Measurements from ENCODE around the gene CHST15.
A peak's percentile ranks its signal among the peaks of the same experiment; 100 is the strongest.

The CHST15 gene

GRCh38 chr10:124120410-124121061 is 27.1 kb upstream of the CHST15 start:
- DNase-seq: no peak
- H3K27me3 ChIP-seq: no peaks in the 10 kb centered on the region
- TF ChIP-seq CTCF (IDR thresholded peaks at IDR 0.05; ENCODE audit: low read depth, low read length): no peak
- H3K4me1 ChIP-seq: peaks cover 8% of the 10 kb centered on the region
- no peak overlapping the region for H3K4me3 ChIP-seq (ENCODE audit: low read depth, low read length)
- H3K9me3 ChIP-seq: no peaks in the 10 kb centered on the region
- H3K36me3 ChIP-seq: no peaks in the 10 kb centered on the region

GRCh38 chr10:124119946-124120345 is 26.5 kb upstream of the CHST15 start:
- Histone ChIP-seq H3K36me3 (no peaks in the 10 kb centered on the region), H3K4me3 (ENCODE audit: low read depth, low read length) (no peak overlapping the region), H3K9me3 (no peaks in the 10 kb centered on the region), H3K4me1 (peaks cover 8% of the 10 kb centered on the region), H3K27me3 (no peaks in the 10 kb centered on the region)
- no peak for DNase-seq
- TF ChIP-seq CTCF (IDR thresholded peaks at IDR 0.05; ENCODE audit: low read depth, low read length): no peak

GRCh38 chr10:124119216-124119615 is 25.8 kb upstream of the CHST15 start:
- no peaks in the 10 kb centered on the region for H3K36me3 ChIP-seq
- no peaks in the 10 kb centered on the region for H3K9me3 ChIP-seq
- no peak for DNase-seq
- H3K27me3 ChIP-seq: no peaks in the 10 kb centered on the region
- no peak overlapping the region for H3K4me3 ChIP-seq (ENCODE audit: low read depth, low read length)
- H3K4me1 ChIP-seq: peaks cover 8% of the 10 kb centered on the region
- no peak for TF ChIP-seq CTCF (IDR thresholded peaks at IDR 0.05; ENCODE audit: low read depth, low read length)

- peaks cover 8% of the 10 kb centered on the region for H3K4me1 ChIP-seq
- no peak for DNase-seq
- no peaks in the 10 kb centered on the region for H3K27me3 ChIP-seq
- no peak for TF ChIP-seq CTCF (IDR thresholded peaks at IDR 0.05; ENCODE audit: low read depth, low read length)
- H3K9me3 ChIP-seq: no peaks in the 10 kb centered on the region
- H3K36me3 ChIP-seq: no peaks in the 10 kb centered on the region
- H3K4me3 ChIP-seq (ENCODE audit: low read depth, low read length): no peak overlapping the region
Observed at GRCh38 chr10:124117833-124118232, 24.4 kb upstream of the CHST15 start.

- peaks cover 8% of the 10 kb centered on the region for H3K4me1 ChIP-seq
- H3K4me3 ChIP-seq (ENCODE audit: low read depth, low read length): no peak overlapping the region
- H3K36me3 ChIP-seq: no peaks in the 10 kb centered on the region
- no peak for TF ChIP-seq CTCF (IDR thresholded peaks at IDR 0.05; ENCODE audit: low read depth, low read length)
- H3K9me3 ChIP-seq: no peaks in the 10 kb centered on the region
- H3K27me3 ChIP-seq: no peaks in the 10 kb centered on the region
- no peak for DNase-seq
Observed at GRCh38 chr10:124117511-124117785, 24.1 kb upstream of the CHST15 start.

- peaks cover 8% of the 10 kb centered on the region for H3K4me1 ChIP-seq
- H3K9me3 ChIP-seq: no peaks in the 10 kb centered on the region
- H3K4me3 ChIP-seq (ENCODE audit: low read depth, low read length): no peak overlapping the region
- no peaks in the 10 kb centered on the region for H3K36me3 ChIP-seq
- H3K27me3 ChIP-seq: no peaks in the 10 kb centered on the region
- no peak for TF ChIP-seq CTCF (IDR thresholded peaks at IDR 0.05; ENCODE audit: low read depth, low read length)
- DNase-seq: peak; percentile 56
Observed at GRCh38 chr10:124116771-124117510, 23.5 kb upstream of the CHST15 start.

Measured in BE2C (cell line).